K562 (cell line): Measurements from ENCODE around the gene PDLIM4. TPM values are rescaled to one million over a fixed set of nuclear protein-coding genes. Genes with fewer than 3 reads are reported as not detected.

ENCODE experiments used
- CBX3 ChIP-seq, 2 experiments: IDR thresholded peaks; 1 replicate in 1 of 2; 2 replicates in 1 of 2; pipeline ENCODE4 v1.6.1; 2012; ENCODE audit warnings: inconsistent platforms in 2 of 2, low read length in 2 of 2, borderline replicate concordance in 1 of 2, control low read depth in 1 of 2
- EGR1 ChIP-seq: fragments of 450-650 bp; conservative IDR thresholded peaks from 2 replicates; pipeline ENCODE4 v1.6.1; 2017; ENCODE audit warnings: mild to moderate bottlenecking
- FOXA1 ChIP-seq: fragments of 450-650 bp; IDR thresholded peaks from 2 replicates; pipeline ENCODE4 v1.6.1; 2016; ENCODE audit warnings: mild to moderate bottlenecking, borderline replicate concordance
- GTF2E2 ChIP-seq: fragments of 200-800 bp; sonication (Bioruptor generic); IDR thresholded peaks from 2 replicates; pipeline ENCODE4 v1.6.1; 2016; ENCODE audit warnings: missing genetic modification characterization, missing compliant biosample characterization
- HDAC8 ChIP-seq: fragments of 450-650 bp; IDR thresholded peaks from 2 replicates; pipeline ENCODE4 v1.6.1; 2016; ENCODE audit warnings: mild to moderate bottlenecking, missing genetic modification characterization, moderate library complexity, missing compliant biosample characterization
- JUND ChIP-seq, 2 experiments: IDR thresholded peaks; 2 replicates in 1 of 2; 3 replicates in 1 of 2; pipeline ENCODE4 v1.6.1; 2011; ENCODE audit warnings: borderline replicate concordance in 2 of 2, low read depth in 2 of 2, low read length in 2 of 2, improper control_type of control experiment in 1 of 2, missing biosample characterization in 1 of 2, missing genetic modification characterization in 1 of 2, missing genetic modification reagents in 1 of 2
- LARP7 ChIP-seq: fragments of 450-650 bp; IDR thresholded peaks from 2 replicates; pipeline ENCODE4 v1.6.1; 2016
- NRF1 ChIP-seq, 2 experiments: fragments of 450-650 bp; IDR thresholded peaks in 1 of 2; conservative IDR thresholded peaks in 1 of 2; 2 replicates each; pipeline ENCODE4 v1.6.1; 2014; ENCODE audit warnings: mild to moderate bottlenecking in 2 of 2
- POLR2A ChIP-seq: fragments of 450-650 bp; conservative IDR thresholded peaks from 2 replicates; pipeline ENCODE4 v1.6.1; 2016
- POLR2AphosphoS2 ChIP-seq: IDR thresholded peaks from 2 replicates; pipeline ENCODE4 v1.6.1; 2012; ENCODE audit warnings: low read length, improper control_type of control experiment
- PREB ChIP-seq: sonication (generic); formaldehyde crosslinking; IDR thresholded peaks from 2 replicates; pipeline ENCODE4 v1.8.1; 2023; ENCODE audit warnings: mild to moderate bottlenecking, missing genetic modification reagents
- PTBP1 ChIP-seq: fragments of 200-400 bp; formaldehyde crosslinking; IDR thresholded peaks from 2 replicates; pipeline ENCODE4 v1.6.1; 2017; ENCODE audit warnings: low read depth, low read length
- PYGO2 ChIP-seq: fragments of 450-650 bp; IDR thresholded peaks from 2 replicates; pipeline ENCODE4 v1.6.1; 2016; ENCODE audit warnings: mild to moderate bottlenecking, missing genetic modification characterization, moderate library complexity, missing compliant biosample characterization
- REST ChIP-seq, 2 experiments: fragments of 450-650 bp; formaldehyde crosslinking in 1 of 2; IDR thresholded peaks; 2 replicates each; pipeline versions ENCODE4 v1.4.0 to v1.6.1; 2014 to 2020; ENCODE audit warnings: mild to moderate bottlenecking in 2 of 2, borderline replicate concordance in 1 of 2, low read depth in 1 of 2
- RUNX1 ChIP-seq: sonication (generic); IDR thresholded peaks from 2 replicates; pipeline ENCODE4 v1.6.1; 2016; ENCODE audit warnings: antibody characterized with exemption, low read depth
- SMAD4 ChIP-seq: fragments of 250-450 bp; sonication (Bioruptor Pico); conservative IDR thresholded peaks from 2 replicates; pipeline ENCODE4 v1.8.0; 2021; ENCODE audit warnings: inconsistent platforms, mild to moderate bottlenecking, moderate library complexity
- TCF7 ChIP-seq: sonication (generic); IDR thresholded peaks from 2 replicates; pipeline ENCODE4 v1.6.1; 2016; ENCODE audit warnings: antibody characterized with exemption, borderline replicate concordance
- ZNF263 ChIP-seq: sonication (generic); formaldehyde crosslinking; IDR thresholded peaks from 2 replicates; pipeline ENCODE4 v1.8.0; 2022; ENCODE audit warnings: mild to moderate bottlenecking, missing genetic modification reagents, borderline replicate concordance
- ZNF778 ChIP-seq: fragments of 450-650 bp; formaldehyde crosslinking; IDR thresholded peaks from 2 replicates; pipeline ENCODE4 v1.4.0; 2020; ENCODE audit warnings: mild to moderate bottlenecking, moderate library complexity
- polyA plus RNA-seq, 8 experiments: library from polyadenylated mRNA; depleted of rRNA in 4 of 8; stranded (reverse) in 5 of 8; unstranded in 3 of 8; fragments of >200 nt; fragmentation: Nextera tagmentation in 2 of 8; fragmentation: Illumina TruSeq in 1 of 8; extraction: Ambion mirVana in 2 of 8; extraction: Trizol in 1 of 8; gene quantifications; 2 replicates each; pipeline versions ENCODE4 v1.2.1 to v1.2.3, GENCODE V29; 2011 to 2014; ENCODE audit warnings: inconsistent platforms in 1 of 8, missing spikeins in 1 of 8
- total RNA-seq, 7 experiments: library from RNA; depleted of rRNA in 6 of 7; stranded (reverse); fragments of >200 nt in 6 of 7; fragmentation: Illumina TruSeq in 2 of 7; extraction: Trizol in 2 of 7; gene quantifications; 2 replicates each; pipeline versions ENCODE4 v1.2.1 to v1.2.3, GENCODE V29; 2011 to 2021; ENCODE audit warnings: low replicate concordance in 1 of 7

Gene PDLIM4
- total and polyA plus RNA-seq, 9 of the 15 experiments (the other 6 are each of a cell fraction or from before 2014, with no cell fraction given) = 0.28 to 32.8 (median 13.1) TPM

- TF ChIP-seq POLR2AphosphoS2 = no peak
- TF ChIP-seq PREB (CRISPR knock-in tag) = no peak
- TF ChIP-seq PYGO2 = no peak
- TF ChIP-seq ZNF778 (CRISPR knock-in tag) = no peak
- 0 out of 2 replicates have a peak, but pooled peaks have one; percentile 31 for TF ChIP-seq ZNF263 (CRISPR knock-in tag)
- no peak for TF ChIP-seq GTF2E2 (tag)
- TF ChIP-seq NRF1 (conservative IDR thresholded peaks at IDR 0.05 in 1 of 2, IDR thresholded peaks at IDR 0.05 in 1 of 2) = peak in 1 of 2 experiments; percentile 25; a peak in 1 of 4 replicates
- TF ChIP-seq FOXA1 = no peak
- no peak for TF ChIP-seq LARP7
- TF ChIP-seq REST (IDR thresholded peaks at IDR 0.05; ENCODE audit: borderline replicate concordance) = no peak
- TF ChIP-seq REST (CRISPR knock-in tag; IDR thresholded peaks at IDR 0.05; ENCODE audit: low read depth) = no peak
- TF ChIP-seq CBX3 (IDR thresholded peaks at IDR 0.05; ENCODE audit: borderline replicate concordance in 1 of 2, low read length in 2 of 2) = no peak
- TF ChIP-seq POLR2A = peak; percentile 44
- no peak for TF ChIP-seq TCF7
- TF ChIP-seq EGR1 = peak; percentile 68
- no peak for TF ChIP-seq HDAC8 (tag)
- no peak for TF ChIP-seq JUND (IDR thresholded peaks at IDR 0.05; ENCODE audit: borderline replicate concordance, low read depth, low read length)
- no peak for TF ChIP-seq JUND (tag; IDR thresholded peaks at IDR 0.05; ENCODE audit: borderline replicate concordance, low read depth, low read length)
- TF ChIP-seq RUNX1 = no peak
- no peak for TF ChIP-seq PTBP1
- TF ChIP-seq SMAD4 (CRISPR knock-in tag) = peak; percentile 32; the same call in 1 of the 2 replicates
These were observed at the start of gene PDLIM4 (continued) for GRCh38 chr5:132257131-132258101.
